K562 (cell line): ENCODE measurements around the gene PCBP2. TPM values are rescaled to one million over a fixed set of nuclear protein-coding genes. Genes with fewer than 3 reads are reported as not detected.

Experiments used
- BHLHE40 ChIP-seq: IDR thresholded peaks from 2 replicates; pipeline ENCODE4 v1.6.1; 2011; ENCODE audit warnings: low read length, improper control_type of control experiment
- CBX2 ChIP-seq: fragments of 200-600 bp; sonication (generic); IDR thresholded peaks from one replicate; pipeline ENCODE4 v1.6.1; 2012; ENCODE audit warnings: mild to moderate bottlenecking, low read length, inconsistent platforms; ENCODE audit not compliant: insufficient read depth, poor library complexity, severe bottlenecking
- CTCFL ChIP-seq: IDR thresholded peaks from 2 replicates; pipeline ENCODE4 v1.6.1; 2011; ENCODE audit warnings: borderline replicate concordance, low read depth, mild to moderate bottlenecking, moderate library complexity, low read length; ENCODE audit not compliant: insufficient read depth, poor library complexity, severe bottlenecking
- EZH2 ChIP-seq: IDR thresholded peaks from 2 replicates; pipeline ENCODE4 v1.6.1; 2012; ENCODE audit warnings: low read depth, mild to moderate bottlenecking, inconsistent platforms, low read length, borderline replicate concordance
- FOXA3 ChIP-seq, 2 experiments: fragments of 450-650 bp in 1 of 2; sonication (generic) in 1 of 2; formaldehyde crosslinking; IDR thresholded peaks in 1 of 2; conservative IDR thresholded peaks in 1 of 2; 2 replicates each; pipeline versions ENCODE4 v1.4.0 to v1.8.0; 2020 to 2022; ENCODE audit warnings: mild to moderate bottlenecking in 2 of 2, missing genetic modification reagents in 1 of 2
- GABPB1 ChIP-seq: sonication (generic); formaldehyde crosslinking; IDR thresholded peaks from 2 replicates; pipeline ENCODE4 v1.8.0; 2022; ENCODE audit warnings: mild to moderate bottlenecking, missing genetic modification reagents
- HEY1 ChIP-seq: fragments of 250-450 bp; sonication (Bioruptor Pico); IDR thresholded peaks from 2 replicates; pipeline ENCODE4 v1.5.0; 2020; ENCODE audit warnings: mild to moderate bottlenecking, moderate library complexity, borderline replicate concordance
- HNRNPL ChIP-seq: fragments of 200-400 bp; formaldehyde crosslinking; IDR thresholded peaks from 2 replicates; pipeline ENCODE4 v1.6.1; 2017; ENCODE audit warnings: low read depth, mild to moderate bottlenecking, low read length
- JUN ChIP-seq, 2 experiments: sonication (generic) in 1 of 2; formaldehyde crosslinking in 1 of 2; IDR thresholded peaks; 2 replicates each; pipeline versions ENCODE4 v1.6.1 to v1.8.0; 2012 to 2022; ENCODE audit warnings: borderline replicate concordance in 2 of 2, mild to moderate bottlenecking in 2 of 2, improper control_type of control experiment in 1 of 2, low read depth in 1 of 2, low read length in 1 of 2, missing genetic modification reagents in 1 of 2
- KLF13 ChIP-seq: fragments of 450-650 bp; IDR thresholded peaks from 2 replicates; pipeline ENCODE4 v1.6.1; 2016; ENCODE audit warnings: missing genetic modification characterization, low read depth, mild to moderate bottlenecking, missing compliant biosample characterization, moderate library complexity, borderline replicate concordance
- RBBP5 ChIP-seq: fragments of 200-600 bp; sonication (generic); IDR thresholded peaks from 2 replicates; pipeline ENCODE4 v1.6.1; 2012; ENCODE audit warnings: borderline replicate concordance, mild to moderate bottlenecking, low read length, control low read depth, inconsistent platforms; ENCODE audit not compliant: insufficient read depth, poor library complexity, severe bottlenecking
- SRF ChIP-seq, 2 experiments: fragments of 250-450, 450-650 bp in 1 of 2; sonication (Bioruptor Pico) in 1 of 2; sonication (generic) in 1 of 2; formaldehyde crosslinking; IDR thresholded peaks; 2 replicates each; pipeline versions ENCODE4 v1.5.0 to v1.5.1; 2020 to 2022; ENCODE audit warnings: mild to moderate bottlenecking in 1 of 2, missing genetic modification reagents in 1 of 2
- THRAP3 ChIP-seq: fragments of 450-650 bp; IDR thresholded peaks from 2 replicates; pipeline ENCODE4 v1.6.1; 2016; ENCODE audit warnings: mild to moderate bottlenecking, inconsistent platforms, borderline replicate concordance
- ZNF41 ChIP-seq: fragments of 250-450 bp; sonication (Bioruptor Pico); conservative IDR thresholded peaks from 2 replicates; pipeline ENCODE4 v1.4.0; 2020; ENCODE audit warnings: mild to moderate bottlenecking
- ZNF57 ChIP-seq: fragments of 450-650 bp; formaldehyde crosslinking; IDR thresholded peaks from 2 replicates; pipeline ENCODE4 v1.4.0; 2020; ENCODE audit warnings: mild to moderate bottlenecking, moderate library complexity
- ZNF592 ChIP-seq: fragments of 450-650 bp; IDR thresholded peaks from 2 replicates; pipeline ENCODE4 v1.6.1; 2017; ENCODE audit warnings: antibody characterized with exemption, mild to moderate bottlenecking
- ZNF695 ChIP-seq: fragments of 450-650 bp; formaldehyde crosslinking; IDR thresholded peaks from 2 replicates; pipeline ENCODE4 v1.4.0; 2020; ENCODE audit warnings: mild to moderate bottlenecking, moderate library complexity
- ZSCAN32 ChIP-seq: fragments of 450-650 bp; formaldehyde crosslinking; IDR thresholded peaks from 2 replicates; pipeline ENCODE4 v1.4.0; 2020; ENCODE audit warnings: mild to moderate bottlenecking, moderate library complexity
- ZZZ3 ChIP-seq: fragments of 450-650 bp; IDR thresholded peaks from 2 replicates; pipeline ENCODE4 v1.6.1; 2016; ENCODE audit warnings: antibody characterized with exemption, mild to moderate bottlenecking, moderate library complexity
- polyA plus RNA-seq, 8 experiments: library from polyadenylated mRNA; depleted of rRNA in 4 of 8; stranded (reverse) in 5 of 8; unstranded in 3 of 8; fragments of >200 nt; fragmentation: Nextera tagmentation in 2 of 8; fragmentation: Illumina TruSeq in 1 of 8; extraction: Ambion mirVana in 2 of 8; extraction: Trizol in 1 of 8; gene quantifications; 2 replicates each; pipeline versions ENCODE4 v1.2.1 to v1.2.3, GENCODE V29; 2011 to 2014; ENCODE audit warnings: inconsistent platforms in 1 of 8, missing spikeins in 1 of 8
- total RNA-seq, 7 experiments: library from RNA; depleted of rRNA in 6 of 7; stranded (reverse); fragments of >200 nt in 6 of 7; fragmentation: Illumina TruSeq in 2 of 7; extraction: Trizol in 2 of 7; gene quantifications; 2 replicates each; pipeline versions ENCODE4 v1.2.1 to v1.2.3, GENCODE V29; 2011 to 2021; ENCODE audit warnings: low replicate concordance in 1 of 7

The PCBP2 gene
- total and polyA plus RNA-seq, 9 of the 15 experiments (the other 6 are each of a cell fraction or from before 2014, with no cell fraction given): 137 to 831 (median 328) TPM

GRCh38 chr12:53500776-53501614 is 49.1 kb downstream of the PCBP2 start, which contains the start of gene TARBP2 (continued):
- TF ChIP-seq RBBP5 (peak; percentile 93), ZSCAN32 (CRISPR knock-in tag) (peak; percentile 56; the same call in 1 of the 2 replicates), ZNF41 (CRISPR knock-in tag) (peak; percentile 85), EZH2 (no peak), HEY1 (CRISPR knock-in tag) (no peak), CTCFL (peak; percentile 42), JUN (IDR thresholded peaks at IDR 0.05; ENCODE audit: borderline replicate concordance, low read depth, low read length) (no peak), JUN (CRISPR knock-in tag; IDR thresholded peaks at IDR 0.05; ENCODE audit: borderline replicate concordance) (no peak), THRAP3 (no peak), ZNF592 (peak; percentile 99), HNRNPL (0 out of 2 replicates have a peak, but pooled peaks have one; percentile 46), GABPB1 (CRISPR knock-in tag) (peak; percentile 68; the same call in 1 of the 2 replicates), SRF (CRISPR knock-in tag; IDR thresholded peaks at IDR 0.05) (0 out of 4 replicates have a peak, but pooled peaks of 1 of the 2 experiments have one; percentile 57), ZNF695 (0 out of 2 replicates have a peak, but pooled peaks have one; percentile 66), ZZZ3 (peak; percentile 81), FOXA3 (CRISPR knock-in tag; conservative IDR thresholded peaks at IDR 0.05 in 1 of 2, IDR thresholded peaks at IDR 0.05 in 1 of 2) (0 out of 4 replicates have a peak, but pooled peaks of 1 of the 2 experiments have one; percentile 6), CBX2 (no peak), BHLHE40 (peak; percentile 79), KLF13 (tag) (peak; percentile 40; the same call in 1 of the 2 replicates), ZNF57 (0 out of 2 replicates have a peak, but pooled peaks have one; percentile 46)
